ENCODE measurements around the gene KRT25. TPM values are rescaled to one million over a fixed set of nuclear protein-coding genes. Genes with fewer than 3 reads are reported as not detected.

Gene KRT25
- total RNA-seq, 1 donor from 2014 or later, result not detected

GRCh38 chr17:40717776-40718175, 37.4 kb downstream of the KRT25 start:
- no peaks in the 10 kb centered on the region for H3K36me3 Mint-ChIP-seq (ENCODE audit: low read depth, unreplicated experiment)
- no peak overlapping the region for H3K4me3 Mint-ChIP-seq (ENCODE audit: unreplicated experiment)
- DNase-seq (ENCODE audit: low spot score), result no peak
- no peaks in the 10 kb centered on the region for H3K4me1 Mint-ChIP-seq (ENCODE audit: unreplicated experiment)
- TF ChIP-seq CTCF (IDR thresholded peaks at IDR 0.05; ENCODE audit: unreplicated experiment), result no peak
- H3K27me3 Mint-ChIP-seq (ENCODE audit: unreplicated experiment), result peaks cover 2% of the 10 kb centered on the region
- no peak overlapping the region for H3K27ac Mint-ChIP-seq (ENCODE audit: unreplicated experiment)
- no peaks in the 10 kb centered on the region for H3K9me3 Mint-ChIP-seq (ENCODE audit: unreplicated experiment)

GRCh38 chr17:40714473-40714872, 40.7 kb downstream of the KRT25 start:
- no peaks in the 10 kb centered on the region for H3K9me3 Mint-ChIP-seq (ENCODE audit: unreplicated experiment)
- no peaks in the 10 kb centered on the region for H3K4me1 Mint-ChIP-seq (ENCODE audit: unreplicated experiment)
- no peaks in the 10 kb centered on the region for H3K36me3 Mint-ChIP-seq (ENCODE audit: low read depth, unreplicated experiment)
- no peak for DNase-seq (ENCODE audit: low spot score)
- H3K4me3 Mint-ChIP-seq (ENCODE audit: unreplicated experiment), result no peak overlapping the region
- H3K27me3 Mint-ChIP-seq (ENCODE audit: unreplicated experiment), result peaks cover 6% of the 10 kb centered on the region
- TF ChIP-seq CTCF (IDR thresholded peaks at IDR 0.05; ENCODE audit: unreplicated experiment), result no peak
- H3K27ac Mint-ChIP-seq (ENCODE audit: unreplicated experiment), result no peak overlapping the region

GRCh38 chr17:40707745-40708144, 47.4 kb downstream of the KRT25 start:
- Mint-ChIP-seq H3K27ac (ENCODE audit: unreplicated experiment) (peak overlapping the region; percentile 65), H3K9me3 (ENCODE audit: unreplicated experiment) (no peaks in the 10 kb centered on the region), H3K4me3 (ENCODE audit: unreplicated experiment) (no peak overlapping the region), H3K27me3 (ENCODE audit: unreplicated experiment) (peaks cover 8% of the 10 kb centered on the region), H3K36me3 (ENCODE audit: low read depth, unreplicated experiment) (no peaks in the 10 kb centered on the region), H3K4me1 (ENCODE audit: unreplicated experiment) (peaks cover 16% of the 10 kb centered on the region)
- no peak for TF ChIP-seq CTCF (IDR thresholded peaks at IDR 0.05; ENCODE audit: unreplicated experiment)
- peak; percentile 8 for DNase-seq (ENCODE audit: low spot score)

- Mint-ChIP-seq H3K4me3 (ENCODE audit: unreplicated experiment) (no peak overlapping the region), H3K9me3 (ENCODE audit: unreplicated experiment) (no peaks in the 10 kb centered on the region), H3K27ac (ENCODE audit: unreplicated experiment) (no peak overlapping the region), H3K36me3 (ENCODE audit: low read depth, unreplicated experiment) (no peaks in the 10 kb centered on the region), H3K27me3 (ENCODE audit: unreplicated experiment) (peaks cover 6% of the 10 kb centered on the region), H3K4me1 (ENCODE audit: unreplicated experiment) (peaks cover 16% of the 10 kb centered on the region)
- no peak for TF ChIP-seq CTCF (IDR thresholded peaks at IDR 0.05; ENCODE audit: unreplicated experiment)
- no peak for DNase-seq (ENCODE audit: low spot score)
Observed at GRCh38 chr17:40705584-40705983, 49.5 kb downstream of the KRT25 start.

- Mint-ChIP-seq H3K27me3 (ENCODE audit: unreplicated experiment) (peaks cover 2% of the 10 kb centered on the region), H3K4me1 (ENCODE audit: unreplicated experiment) (peaks cover 16% of the 10 kb centered on the region), H3K36me3 (ENCODE audit: low read depth, unreplicated experiment) (no peaks in the 10 kb centered on the region), H3K4me3 (ENCODE audit: unreplicated experiment) (no peak within 1 kb of the TSS), H3K27ac (ENCODE audit: unreplicated experiment) (no peak within 1 kb of the TSS), H3K9me3 (ENCODE audit: unreplicated experiment) (no peaks in the 10 kb centered on the region)
- no peak for DNase-seq (ENCODE audit: low spot score)
- no peak for TF ChIP-seq CTCF (IDR thresholded peaks at IDR 0.05; ENCODE audit: unreplicated experiment)
Observed at GRCh38 chr17:40703652-40704051, 51.5 kb downstream of the KRT25 start, which contains the start of gene KRT24. Gene KRT24, minus strand, starts transcription at chr17:40703752. Its CDS starts 59 bp downstream, at chr17:40703693.

All from endothelial cell (in vitro differentiated cells).